Panc1 (cell line): Measurements from ENCODE around the gene DVL2.

Experiments used
- CTCF ChIP-seq: fragments of 450-650 bp; IDR thresholded peaks from 2 replicates; pipeline ENCODE4 v1.5.1; 2017; ENCODE audit warnings: mild to moderate bottlenecking
- POLR2AphosphoS5 ChIP-seq: IDR thresholded peaks from 2 replicates; pipeline ENCODE4 v1.6.1; 2012; ENCODE audit warnings: mild to moderate bottlenecking, low read depth, low read length, moderate library complexity
- SIN3A ChIP-seq: IDR thresholded peaks from 2 replicates; pipeline ENCODE4 v1.6.1; 2012; ENCODE audit warnings: low read depth, mild to moderate bottlenecking, low read length, moderate library complexity, borderline replicate concordance; ENCODE audit not compliant: insufficient read depth
- TCF7L2 ChIP-seq: IDR thresholded peaks from 2 replicates; pipeline ENCODE4 v1.6.1; 2011; ENCODE audit warnings: mild to moderate bottlenecking, low read depth, low read length, inconsistent platforms
- TF ChIP-seq, protein P1 (sequence below), 2 experiments: IDR thresholded peaks; 2 replicates each; pipeline ENCODE4 v1.6.1; 2011 to 2012; ENCODE audit warnings: low read depth in 2 of 2, control low read depth in 1 of 2, low read length in 1 of 2, mild to moderate bottlenecking in 1 of 2, moderate library complexity in 1 of 2; ENCODE audit not compliant: insufficient read depth in 1 of 2

- TF ChIP-seq CTCF (no peak), SIN3A (no peak), POLR2AphosphoS5 (no peak), TCF7L2 (no peak)
- TF ChIP-seq, protein P1, sequence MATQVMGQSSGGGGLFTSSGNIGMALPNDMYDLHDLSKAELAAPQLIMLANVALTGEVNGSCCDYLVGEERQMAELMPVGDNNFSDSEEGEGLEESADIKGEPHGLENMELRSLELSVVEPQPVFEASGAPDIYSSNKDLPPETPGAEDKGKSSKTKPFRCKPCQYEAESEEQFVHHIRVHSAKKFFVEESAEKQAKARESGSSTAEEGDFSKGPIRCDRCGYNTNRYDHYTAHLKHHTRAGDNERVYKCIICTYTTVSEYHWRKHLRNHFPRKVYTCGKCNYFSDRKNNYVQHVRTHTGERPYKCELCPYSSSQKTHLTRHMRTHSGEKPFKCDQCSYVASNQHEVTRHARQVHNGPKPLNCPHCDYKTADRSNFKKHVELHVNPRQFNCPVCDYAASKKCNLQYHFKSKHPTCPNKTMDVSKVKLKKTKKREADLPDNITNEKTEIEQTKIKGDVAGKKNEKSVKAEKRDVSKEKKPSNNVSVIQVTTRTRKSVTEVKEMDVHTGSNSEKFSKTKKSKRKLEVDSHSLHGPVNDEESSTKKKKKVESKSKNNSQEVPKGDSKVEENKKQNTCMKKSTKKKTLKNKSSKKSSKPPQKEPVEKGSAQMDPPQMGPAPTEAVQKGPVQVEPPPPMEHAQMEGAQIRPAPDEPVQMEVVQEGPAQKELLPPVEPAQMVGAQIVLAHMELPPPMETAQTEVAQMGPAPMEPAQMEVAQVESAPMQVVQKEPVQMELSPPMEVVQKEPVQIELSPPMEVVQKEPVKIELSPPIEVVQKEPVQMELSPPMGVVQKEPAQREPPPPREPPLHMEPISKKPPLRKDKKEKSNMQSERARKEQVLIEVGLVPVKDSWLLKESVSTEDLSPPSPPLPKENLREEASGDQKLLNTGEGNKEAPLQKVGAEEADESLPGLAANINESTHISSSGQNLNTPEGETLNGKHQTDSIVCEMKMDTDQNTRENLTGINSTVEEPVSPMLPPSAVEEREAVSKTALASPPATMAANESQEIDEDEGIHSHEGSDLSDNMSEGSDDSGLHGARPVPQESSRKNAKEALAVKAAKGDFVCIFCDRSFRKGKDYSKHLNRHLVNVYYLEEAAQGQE (IDR thresholded peaks at IDR 0.05; ENCODE audit: insufficient read depth in 1 of 2, low read depth in 2 of 2, low read length in 1 of 2) = no peak
Observed at GRCh38 chr17:7241090-7241733, 6.9 kb upstream of the DVL2 start.
